ELR (cell line): Measurements from ENCODE around the gene NBAS.
A peak's percentile ranks its signal among the peaks of the same experiment; 100 is the strongest.

ENCODE experiments used
- DNase-seq: peaks from one replicate; pipeline ENCODE4 v3.0.0-alpha.2; 2015; ENCODE audit warnings: low read depth

The NBAS gene

GRCh38 chr2:15303874-15304273 is 257.3 kb downstream of the NBAS start:
- no peak for DNase-seq

- DNase-seq: no peak
Measured at GRCh38 chr2:15302154-15302553, 259.0 kb downstream of the NBAS start.

- no peak for DNase-seq
Measured at GRCh38 chr2:15300624-15301573, 260.2 kb downstream of the NBAS start.

DNA sequence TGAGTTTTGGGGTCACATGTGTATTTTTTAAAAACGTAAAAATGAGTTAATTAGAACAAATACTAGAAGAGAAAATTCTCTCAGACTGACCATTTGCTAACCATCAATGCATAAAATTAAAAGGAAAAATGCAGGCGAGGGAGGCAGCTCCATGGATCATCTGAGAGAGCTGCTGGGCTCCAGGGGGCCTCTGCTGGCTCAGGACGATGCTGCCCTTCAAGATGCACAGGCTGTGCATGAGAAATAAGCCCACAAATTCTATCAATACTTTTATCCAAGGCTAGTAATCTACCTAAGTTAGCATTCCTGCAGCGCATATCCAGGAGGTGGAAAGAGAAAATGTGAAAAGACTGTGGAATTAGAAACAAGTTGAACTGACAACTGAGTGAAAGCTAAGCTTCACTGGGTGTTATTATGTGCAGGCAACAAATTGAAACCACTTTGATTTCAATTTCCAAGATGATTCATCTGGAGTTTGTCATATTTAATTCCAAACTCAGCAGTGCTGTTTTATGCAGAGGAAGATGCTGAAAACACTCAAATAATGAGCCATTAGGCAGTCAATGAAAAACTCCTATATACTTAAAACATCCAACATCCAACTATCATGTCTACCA is 261.1 kb downstream of the NBAS start:
- DNase-seq: no peak

- DNase-seq: peak; percentile 30
Measured at GRCh38 chr2:15298770-15299169, 262.4 kb downstream of the NBAS start.

DNA sequence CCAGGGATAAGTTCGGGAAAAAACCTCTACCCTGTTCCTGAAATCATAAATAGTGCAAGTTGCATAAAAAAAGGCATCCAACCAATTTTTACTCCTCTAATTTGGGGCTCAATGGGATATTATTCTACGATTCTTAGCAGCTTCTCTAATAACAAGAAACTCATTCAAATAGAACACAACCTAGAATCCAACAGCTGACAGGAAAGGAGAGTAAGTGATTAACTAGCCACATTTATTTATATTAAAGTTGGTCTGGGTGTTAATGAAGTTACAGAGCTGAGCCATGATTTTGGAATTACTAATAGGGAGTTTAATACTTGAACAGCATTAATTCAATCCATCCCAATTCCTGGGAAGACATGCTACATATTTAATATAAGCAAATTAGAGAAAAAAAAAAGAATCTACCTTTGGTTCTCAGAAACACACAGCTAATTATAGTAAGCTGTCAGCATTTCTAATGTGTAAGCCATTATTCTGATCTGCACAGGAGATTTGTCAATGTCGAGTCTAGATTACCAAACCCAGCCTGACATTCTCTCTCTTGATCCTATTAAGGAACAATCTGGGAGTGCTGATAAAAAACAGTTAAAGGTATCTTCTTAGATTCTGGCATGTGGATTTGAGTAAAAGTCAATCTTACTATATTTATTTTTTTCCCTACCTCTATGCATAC is 267.7 kb downstream of the NBAS start:
- no peak for DNase-seq

GRCh38 chr2:15287447-15288184 is 273.5 kb downstream of the NBAS start:
- DNase-seq: no peak

DNA sequence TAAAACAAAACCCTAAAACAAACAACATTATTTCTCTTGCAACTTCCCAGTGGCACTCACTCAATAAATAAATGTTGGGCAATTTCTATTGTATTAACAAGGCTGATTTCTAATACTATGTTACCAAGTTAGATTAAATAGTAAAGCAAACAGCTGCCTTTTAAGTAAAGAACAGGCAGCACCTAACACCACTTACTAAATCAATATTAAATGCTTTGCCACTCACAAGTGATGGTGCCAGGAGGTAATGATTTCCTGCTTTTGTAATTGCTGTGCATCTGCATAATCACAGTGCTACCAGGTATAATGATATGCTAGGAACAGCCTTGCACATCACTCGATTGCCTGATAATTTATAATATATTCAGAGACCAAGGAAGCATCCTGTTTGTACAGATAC is 276.5 kb downstream of the NBAS start:
- no peak for DNase-seq

DNA sequence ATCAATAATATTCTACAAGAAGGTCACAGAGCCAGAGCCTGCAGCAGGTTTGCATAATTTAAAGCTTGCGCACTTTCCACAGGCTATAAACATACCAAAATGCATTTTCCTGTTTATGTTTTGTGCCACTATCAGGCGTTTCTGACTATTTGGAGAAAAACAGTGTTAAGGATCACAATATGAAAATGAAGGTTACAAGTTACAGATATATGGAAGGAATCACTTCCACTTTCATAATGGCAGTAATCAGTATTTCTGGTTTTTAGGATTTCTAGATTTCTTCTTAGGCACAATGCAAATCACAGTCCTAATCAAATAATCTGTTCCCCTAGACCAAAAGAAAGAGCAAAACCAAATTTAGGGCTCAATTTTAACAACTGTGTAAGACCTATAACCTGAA is 279.5 kb downstream of the NBAS start:
- no peak for DNase-seq

GRCh38 chr2:15279201-15279876 is 281.8 kb downstream of the NBAS start:
- no peak for DNase-seq

GRCh38 chr2:15278296-15278695 is 282.8 kb downstream of the NBAS start:
- no peak for DNase-seq

GRCh38 chr2:15275346-15275745 is 285.8 kb downstream of the NBAS start:
- no peak for DNase-seq

DNA sequence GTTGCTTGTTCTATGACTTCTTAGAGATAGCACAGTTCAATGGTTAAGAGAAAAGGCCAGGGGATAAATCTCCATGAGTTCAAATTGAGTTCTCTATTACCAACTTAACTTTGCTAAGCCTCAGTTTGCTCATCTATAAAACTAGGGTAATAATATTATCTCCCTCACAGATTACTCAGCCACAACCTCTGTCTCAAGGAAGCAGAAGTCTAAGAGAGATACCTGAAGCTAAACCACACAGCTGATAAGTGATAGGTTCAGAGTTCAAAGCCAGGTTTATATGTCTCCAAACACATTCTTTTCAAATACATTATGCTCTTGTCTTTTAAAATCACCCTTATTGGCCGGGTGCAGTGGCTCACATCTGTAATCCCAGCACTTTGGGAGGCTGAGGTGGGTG is 287.7 kb downstream of the NBAS start:
- DNase-seq: no peak

GRCh38 chr2:15272942-15273341 is 288.2 kb downstream of the NBAS start:
- DNase-seq: no peak

DNA sequence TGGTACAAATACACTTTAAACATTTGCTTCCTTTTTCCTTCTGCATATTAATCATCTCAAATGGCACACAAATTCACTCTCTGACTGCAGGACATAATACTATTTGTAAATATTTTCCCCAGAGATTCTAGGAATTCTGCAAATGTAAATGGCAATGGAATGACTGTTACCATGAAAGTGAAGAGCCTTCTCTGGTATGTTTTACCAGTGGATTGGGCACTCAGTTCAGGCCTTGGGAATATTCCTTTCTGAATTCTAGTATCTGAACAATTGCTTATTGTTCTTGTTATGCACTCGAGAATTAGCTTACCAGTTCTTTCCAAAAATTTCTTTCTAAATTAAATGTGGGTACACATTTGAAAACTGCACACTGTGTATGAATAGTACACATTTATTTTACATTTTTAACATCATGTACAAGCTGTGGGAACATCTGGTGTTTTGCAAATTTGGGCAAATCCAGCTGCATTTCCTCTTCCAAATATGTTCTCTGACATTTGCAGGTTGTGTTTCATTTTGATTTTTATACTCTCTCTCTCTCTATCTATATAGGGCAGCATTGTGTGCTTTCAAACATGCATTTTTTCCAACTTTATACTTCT is 289.1 kb downstream of the NBAS start:
- DNase-seq: no peak

- no peak for DNase-seq
Measured at GRCh38 chr2:15271276-15271675, 289.9 kb downstream of the NBAS start.

DNA sequence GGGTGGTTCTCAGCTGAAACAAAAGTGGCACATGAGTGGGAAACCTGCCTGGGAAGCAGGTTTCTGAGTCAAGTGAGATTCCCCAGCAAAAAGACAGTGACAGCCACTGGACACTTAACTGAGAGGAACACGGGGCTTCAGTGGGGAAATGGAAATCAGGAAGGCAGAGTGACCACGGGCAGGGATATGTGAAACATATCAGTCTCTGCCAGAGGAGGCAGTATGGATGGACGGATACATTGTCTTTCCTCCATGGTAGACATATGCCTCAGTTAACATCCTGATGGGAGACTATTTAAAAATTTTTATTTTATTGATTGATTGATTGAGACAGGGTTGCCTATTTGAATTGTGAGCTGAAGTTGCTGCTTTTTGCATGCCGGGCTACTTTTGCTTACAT is 292.1 kb downstream of the NBAS start:
- DNase-seq: no peak

DNA sequence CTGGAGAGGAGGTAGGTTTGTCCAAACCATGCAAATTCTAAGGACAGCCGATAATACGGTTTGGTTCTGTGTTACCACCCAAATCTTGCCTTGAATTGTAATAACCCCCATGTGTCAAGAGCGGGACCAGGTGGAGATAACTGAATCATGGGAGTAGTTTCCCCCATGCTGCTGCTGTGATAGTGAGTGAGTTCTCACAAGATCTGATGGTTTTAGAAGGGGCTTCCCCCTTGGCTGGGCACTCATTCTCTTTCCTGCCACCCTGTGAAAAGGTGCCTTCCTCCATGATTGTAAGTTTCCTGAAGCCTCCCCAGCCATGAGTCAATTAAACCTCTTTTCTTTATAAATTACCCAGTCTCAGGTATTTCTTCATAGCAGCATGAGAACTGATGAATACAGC is 295.2 kb downstream of the NBAS start:
- no peak for DNase-seq

GRCh38 chr2:15263976-15264685 is 297.0 kb downstream of the NBAS start:
- DNase-seq: no peak

GRCh38 chr2:15262792-15263191 is 298.3 kb downstream of the NBAS start:
- no peak for DNase-seq

- no peak for DNase-seq
Measured at GRCh38 chr2:15260835-15261234, 300.3 kb downstream of the NBAS start.
